Effector CD4-positive, alpha-beta T cell (primary cell): ENCODE data around the gene CCDC148.
A peak's percentile ranks its signal among the peaks of the same experiment; 100 is the strongest.
"Not testable (repeated sequence)": the region's sequence is repeated elsewhere in the genome, so short reads cannot be mapped to it uniquely, and the experiment has no call there.

Source experiments
- DNase-seq: peaks from one replicate; pipeline ENCODE4 v3.0.0-alpha.2; 2020

The CCDC148 gene

DNA sequence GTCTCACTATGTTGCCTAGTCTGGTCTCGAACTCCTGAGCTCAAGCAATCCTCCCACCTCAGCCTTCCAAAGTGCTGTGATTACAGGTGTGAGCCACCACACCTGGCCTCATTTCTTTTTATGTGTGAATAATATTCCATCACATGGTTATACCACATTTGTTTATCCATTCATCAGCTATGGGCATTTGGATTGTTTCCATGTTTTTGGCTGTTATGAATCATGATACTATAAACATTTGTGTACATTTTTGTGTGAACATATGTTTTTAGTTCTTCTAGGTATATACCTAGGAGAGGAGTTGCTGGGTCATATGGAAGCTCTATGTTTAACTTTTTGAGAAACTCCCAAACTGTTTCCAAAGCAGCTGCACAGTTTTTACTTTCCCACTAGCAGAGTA lies 24.6 kb upstream of the CCDC148 start:
- no peak for DNase-seq

- DNase-seq: no peak
Measured at GRCh38 chr2:158478816-158479215, 22.3 kb upstream of the CCDC148 start.

DNA sequence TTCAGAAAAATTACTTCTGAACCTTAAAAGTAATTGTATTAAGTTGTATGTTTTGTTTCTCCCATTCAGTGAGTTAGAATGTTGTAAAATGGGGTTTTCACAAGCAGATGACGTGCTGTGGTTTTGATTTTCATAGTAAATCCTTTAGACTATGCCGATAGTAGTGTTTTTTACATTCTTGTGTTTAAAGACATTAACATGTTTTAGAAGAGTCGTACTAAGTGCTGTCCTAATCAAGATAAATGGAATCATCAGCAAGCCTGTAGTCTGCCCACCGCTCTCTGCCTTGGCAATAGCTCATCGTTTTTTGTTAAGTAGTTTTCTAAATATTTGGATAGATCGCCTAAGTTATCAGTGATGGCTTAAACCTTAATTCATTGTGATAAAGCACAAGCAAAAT lies 21.7 kb upstream of the CCDC148 start:
- DNase-seq: no peak

GRCh38 chr2:158477202-158477601 lies 20.6 kb upstream of the CCDC148 start:
- no peak for DNase-seq

DNA sequence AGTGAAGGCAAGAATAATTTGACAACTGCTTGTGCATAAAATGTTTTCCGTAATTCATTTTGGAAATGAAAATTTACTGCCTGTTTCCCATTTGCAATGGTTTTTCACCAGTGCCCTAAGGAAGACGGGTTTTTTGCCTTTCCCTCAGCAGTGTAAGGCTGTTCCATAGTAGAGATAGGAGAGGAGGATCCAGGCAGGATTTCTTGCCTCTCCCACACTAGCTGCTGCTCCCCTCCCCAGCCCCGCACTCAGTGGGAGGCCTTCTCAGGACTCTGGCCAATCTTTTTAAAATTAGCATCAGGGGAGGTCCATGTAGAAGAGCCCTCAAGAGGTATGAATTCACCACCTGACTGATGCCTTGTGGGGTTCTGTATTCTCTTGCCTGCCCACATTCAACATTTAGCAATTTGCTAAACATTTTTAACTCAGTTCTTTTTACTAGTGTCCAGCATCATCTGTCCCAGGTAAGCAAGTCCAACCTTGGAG lies 18.0 kb upstream of the CCDC148 start:
- not testable (repeated sequence) for DNase-seq

GRCh38 chr2:158473719-158474392 lies 17.3 kb upstream of the CCDC148 start:
- DNase-seq: no peak

DNA sequence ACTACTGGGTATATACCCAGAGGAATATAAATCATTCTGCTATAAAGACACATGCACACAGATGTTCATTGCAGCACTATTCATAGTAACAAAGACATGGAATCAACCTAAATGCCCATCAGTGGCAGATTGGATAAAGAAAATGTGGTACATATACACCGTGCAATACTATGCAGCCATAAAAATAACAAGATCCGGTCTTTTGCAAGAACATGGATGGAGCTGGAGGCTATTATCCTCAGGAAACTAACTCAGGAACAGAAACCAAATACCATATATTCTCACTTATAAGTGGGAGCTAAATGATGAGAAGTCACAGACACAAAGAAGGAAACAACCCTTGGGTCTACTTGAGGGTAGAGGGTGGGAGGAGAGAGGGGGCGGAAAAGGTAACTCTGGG lies 16.7 kb upstream of the CCDC148 start:
- DNase-seq: not testable (repeated sequence)

- DNase-seq: not testable (repeated sequence)
Measured at GRCh38 chr2:158472829-158473228, 16.3 kb upstream of the CCDC148 start.

DNA sequence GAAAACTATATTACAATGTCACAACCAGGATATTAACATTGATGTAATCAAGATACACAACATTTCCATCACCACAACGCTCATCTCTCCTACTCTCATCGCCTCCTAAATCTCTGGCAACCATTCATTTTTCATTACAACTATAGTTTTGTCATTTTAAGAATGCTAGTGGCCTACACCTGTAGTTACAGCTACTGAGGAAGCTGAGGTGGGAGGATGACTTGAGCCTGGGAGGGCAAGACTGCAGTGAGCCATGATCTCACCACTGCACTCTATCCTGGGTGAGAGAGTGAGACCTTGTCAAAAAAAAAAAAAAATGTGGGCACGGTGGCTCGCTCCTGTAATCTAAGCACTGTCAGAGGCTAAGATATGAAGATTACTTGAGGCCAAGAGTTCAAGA lies 10.7 kb upstream of the CCDC148 start:
- no peak for DNase-seq

DNA sequence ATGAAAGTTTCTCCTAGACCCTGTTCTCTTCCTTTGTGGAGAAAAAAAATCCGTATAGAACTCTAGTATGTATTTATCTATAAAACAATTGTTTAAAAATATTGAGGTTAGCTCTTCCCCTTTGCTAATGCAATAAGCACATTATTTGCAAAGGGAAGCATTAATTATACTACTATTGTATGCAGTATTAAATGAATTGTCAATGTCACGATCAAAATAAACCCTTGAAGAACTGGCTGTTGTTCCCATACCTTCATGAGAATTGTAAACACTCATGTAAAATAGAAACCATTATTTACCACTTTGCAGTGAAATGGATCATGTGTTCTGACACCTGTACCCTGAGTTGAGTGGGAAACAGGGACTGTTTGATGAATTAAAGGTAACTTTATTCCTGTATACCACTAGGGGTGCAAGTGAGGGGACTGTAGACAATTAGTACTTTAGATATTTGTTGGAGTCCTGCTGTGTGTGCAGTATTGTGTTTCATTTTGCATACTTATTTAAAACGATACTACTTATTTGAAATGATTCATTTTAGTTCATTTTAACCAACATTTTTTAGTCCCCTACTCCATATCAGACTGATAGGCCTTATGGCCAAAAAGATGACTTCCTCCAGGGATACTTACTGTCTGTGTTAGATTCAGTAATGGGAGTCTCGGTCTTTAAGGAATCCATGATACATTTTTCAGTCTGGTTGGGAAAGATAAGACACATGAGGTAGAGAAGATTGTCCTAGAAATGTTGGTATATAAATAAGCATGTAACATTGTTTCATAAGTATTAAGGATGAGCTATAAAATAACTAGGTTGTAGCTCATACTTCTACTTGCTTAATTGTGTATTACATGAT lies 8.1 kb upstream of the CCDC148 start:
- DNase-seq: no peak

GRCh38 chr2:158463496-158464095 lies 7.0 kb upstream of the CCDC148 start:
- no peak for DNase-seq

DNA sequence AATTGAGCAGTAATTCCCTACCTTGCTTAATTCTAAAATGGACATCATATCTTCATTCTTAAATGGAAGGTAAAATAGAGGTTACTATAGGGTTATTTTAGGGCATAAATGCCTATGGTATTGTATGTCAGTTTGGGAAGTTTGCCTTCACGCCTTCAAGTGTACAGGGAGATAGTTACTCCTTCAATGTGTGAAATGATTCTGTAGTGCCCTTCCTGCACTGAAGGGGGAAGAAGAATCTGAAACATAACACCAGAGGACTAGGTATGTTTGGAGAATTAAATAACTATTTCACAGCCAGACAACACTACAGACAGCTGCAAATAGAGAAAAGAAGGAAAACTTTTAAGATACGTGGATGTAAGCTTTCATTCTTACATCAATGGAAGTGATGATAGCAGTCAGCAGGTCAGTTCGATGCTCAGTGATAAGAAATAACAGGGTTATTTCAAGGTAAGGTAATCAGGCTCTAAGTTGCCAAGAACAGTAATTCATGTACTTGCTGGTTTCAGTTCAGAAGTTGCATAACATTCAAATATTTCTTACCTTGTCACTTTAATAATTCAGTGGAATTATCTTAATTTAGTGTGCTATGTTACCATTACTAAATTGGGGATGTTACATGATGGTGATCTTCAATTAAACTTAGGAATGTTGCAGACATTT lies 4.2 kb upstream of the CCDC148 start:
- no peak for DNase-seq

GRCh38 chr2:158459161-158460003 lies 2.8 kb upstream of the CCDC148 start:
- no peak for DNase-seq

DNA sequence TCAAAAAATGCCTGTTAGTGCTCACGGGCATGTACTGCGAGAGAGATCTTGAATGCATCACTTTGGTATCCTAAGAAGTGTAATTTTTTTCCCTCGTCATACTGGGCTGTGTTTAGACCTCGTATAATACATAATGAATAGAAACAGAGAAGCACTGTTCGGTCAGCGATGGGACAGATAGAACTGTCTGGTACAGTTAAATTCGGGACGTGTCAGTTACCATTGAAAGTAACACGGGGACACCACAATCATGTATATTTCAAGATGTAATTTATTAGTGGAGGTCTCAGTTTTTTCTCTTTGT lies 2.0 kb upstream of the CCDC148 start:
- DNase-seq: no peak

DNA sequence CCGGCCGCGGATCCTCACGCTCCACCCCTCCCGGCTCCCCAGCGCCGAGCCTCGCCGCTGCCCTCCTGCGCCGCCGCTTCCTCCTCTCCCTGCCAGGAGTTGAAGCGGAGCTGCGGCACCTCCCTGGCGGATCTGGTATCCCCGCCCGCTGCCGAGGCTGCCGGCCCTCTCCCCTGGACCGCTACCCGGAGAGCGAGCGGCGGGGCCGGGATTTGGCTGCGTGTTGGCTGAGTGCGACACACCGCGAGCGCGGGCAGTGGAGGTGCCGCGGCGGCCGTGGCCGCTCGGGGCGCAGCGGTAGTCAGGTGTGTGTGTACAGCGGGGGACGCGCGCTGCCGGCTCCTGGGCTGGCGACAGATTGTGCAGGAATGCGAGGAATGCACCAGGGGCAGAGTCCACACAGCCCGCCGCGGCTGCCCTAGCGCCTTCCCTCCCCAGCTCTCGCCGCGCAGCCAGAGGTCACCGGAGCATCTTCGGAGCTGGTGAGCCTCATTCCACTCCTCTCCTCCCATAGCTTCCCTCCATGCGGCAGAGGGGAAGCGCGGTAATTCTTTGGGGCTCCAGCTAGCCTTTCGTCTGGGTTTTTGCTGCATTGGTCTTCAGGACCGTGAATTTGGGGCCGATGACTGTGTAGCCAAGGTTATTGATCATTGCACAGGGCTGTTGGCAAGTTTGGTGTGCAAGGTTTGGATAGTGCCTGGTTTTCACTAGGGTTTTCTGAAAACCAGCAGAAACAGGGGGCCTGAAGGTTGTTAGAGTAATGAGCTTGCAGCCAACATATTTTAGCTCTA lies 1.5 kb upstream of the CCDC148 start:
- DNase-seq: peak; percentile 36

DNA sequence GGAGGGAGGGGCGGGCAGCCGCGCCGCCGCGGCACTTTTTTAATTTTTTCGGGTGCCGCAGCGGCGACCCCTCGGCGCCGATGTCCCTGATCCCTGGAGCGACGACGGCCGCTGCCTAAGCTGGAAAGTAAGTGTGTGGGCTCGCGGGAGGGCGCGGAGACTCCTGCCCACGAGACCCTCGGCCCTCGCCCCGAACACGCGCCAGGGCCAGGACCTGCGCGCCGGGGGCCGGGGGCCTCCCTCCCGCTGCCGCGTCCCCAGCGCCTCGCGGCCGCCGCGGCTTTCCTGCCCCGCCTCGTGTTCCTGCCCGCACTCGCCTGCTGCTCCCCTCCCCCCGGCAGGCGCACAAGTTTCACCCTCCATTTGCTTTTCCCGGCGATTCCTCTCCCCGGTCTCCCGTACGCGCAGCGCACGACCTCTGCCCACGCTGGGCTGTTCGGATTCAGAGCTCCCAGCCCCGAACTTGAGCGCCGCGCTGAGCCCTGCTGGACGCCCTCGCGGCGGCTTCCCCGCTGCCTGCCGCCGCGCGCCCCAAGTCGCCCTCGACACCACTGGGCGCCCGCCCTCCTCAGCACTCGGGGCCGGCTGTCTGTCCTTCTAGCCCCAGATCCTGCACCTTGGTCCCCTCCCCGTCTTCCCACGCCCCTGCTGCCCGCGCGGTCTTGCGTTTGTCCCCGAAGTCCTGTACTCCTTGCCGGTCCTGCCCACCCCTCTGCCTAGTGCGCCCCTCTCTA lies 706 bp upstream of the CCDC148 start:
- peak; percentile 31 for DNase-seq

GRCh38 chr2:158443606-158444005 lies 12.9 kb downstream of the CCDC148 start:
- no peak for DNase-seq

GRCh38 chr2:158439062-158439461 lies 17.5 kb downstream of the CCDC148 start:
- DNase-seq: not testable (repeated sequence)

DNA sequence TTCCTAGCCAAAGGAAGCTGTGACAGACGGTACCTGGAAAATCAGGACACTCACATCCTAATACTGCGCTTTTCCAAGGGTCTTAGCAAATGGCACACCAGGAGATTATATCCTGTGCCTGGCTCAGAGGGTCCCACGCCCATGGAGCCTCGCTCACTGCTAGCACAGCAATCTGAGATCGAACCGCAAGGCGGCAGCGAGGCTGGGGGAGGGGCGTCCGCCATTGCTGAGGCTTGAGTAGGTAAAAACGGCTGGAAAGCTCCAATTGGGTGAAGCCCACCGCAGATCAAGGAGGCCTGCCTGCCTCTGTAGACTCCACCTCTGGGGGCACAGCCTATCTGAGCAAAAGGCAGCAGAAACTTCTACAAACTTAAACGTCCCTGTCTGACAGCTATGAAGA lies 22.8 kb downstream of the CCDC148 start:
- DNase-seq: not testable (repeated sequence)

DNA sequence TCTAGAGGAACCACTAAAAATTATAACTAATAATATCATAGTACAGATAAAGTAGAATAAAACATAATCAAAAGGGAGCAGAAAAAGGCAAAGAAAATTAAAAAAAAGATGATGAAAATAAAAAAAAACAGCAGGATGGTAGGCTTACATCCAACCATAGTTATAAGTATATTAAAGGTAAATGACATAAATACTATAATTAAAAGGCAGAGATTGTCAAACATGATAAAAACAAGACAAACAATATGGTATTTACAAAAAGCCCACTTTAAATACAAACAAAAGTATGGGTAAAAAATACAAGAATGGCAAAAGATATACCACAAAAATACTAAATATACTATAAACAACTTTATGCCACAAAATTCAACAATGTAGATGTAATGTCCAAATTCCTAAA lies 24.4 kb downstream of the CCDC148 start:
- DNase-seq: no peak

DNA sequence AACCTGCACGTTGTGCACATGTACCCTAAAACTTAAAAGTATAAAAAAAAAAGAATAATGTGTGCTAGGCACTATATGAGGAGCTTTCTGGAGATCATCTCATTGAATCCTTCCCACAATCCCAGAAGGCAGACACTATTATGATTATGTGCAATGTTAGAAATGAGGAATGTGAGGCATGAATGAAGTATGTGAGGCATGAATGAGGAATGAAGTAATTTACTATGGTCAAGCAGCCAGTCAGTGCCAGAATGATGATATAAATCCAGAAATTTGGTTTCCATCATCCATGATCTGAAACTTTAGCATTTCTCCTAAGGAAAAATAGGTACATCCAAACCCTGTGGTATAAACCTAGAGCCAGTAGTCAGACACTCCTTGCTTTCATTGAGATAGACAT lies 42.0 kb downstream of the CCDC148 start:
- DNase-seq: no peak
